Activated gamma-delta T cell (primary cell): ENCODE results near the gene ITM2B.
"Not testable (repeated sequence)": the region's sequence is repeated elsewhere in the genome, so short reads cannot be mapped to it uniquely, and the experiment has no call there.

Experiments used
- DNase-seq: peaks from one replicate; lab custom pipeline; 2025; lab: John Stamatoyannopoulos, UW
- total RNA-seq, 2 donors: gene quantifications; one replicate each; lab custom pipeline; 2026; lab: John Stamatoyannopoulos, UW

Gene ITM2B
- total RNA-seq = 421 to 449 reads per million in 2 donors

DNA sequence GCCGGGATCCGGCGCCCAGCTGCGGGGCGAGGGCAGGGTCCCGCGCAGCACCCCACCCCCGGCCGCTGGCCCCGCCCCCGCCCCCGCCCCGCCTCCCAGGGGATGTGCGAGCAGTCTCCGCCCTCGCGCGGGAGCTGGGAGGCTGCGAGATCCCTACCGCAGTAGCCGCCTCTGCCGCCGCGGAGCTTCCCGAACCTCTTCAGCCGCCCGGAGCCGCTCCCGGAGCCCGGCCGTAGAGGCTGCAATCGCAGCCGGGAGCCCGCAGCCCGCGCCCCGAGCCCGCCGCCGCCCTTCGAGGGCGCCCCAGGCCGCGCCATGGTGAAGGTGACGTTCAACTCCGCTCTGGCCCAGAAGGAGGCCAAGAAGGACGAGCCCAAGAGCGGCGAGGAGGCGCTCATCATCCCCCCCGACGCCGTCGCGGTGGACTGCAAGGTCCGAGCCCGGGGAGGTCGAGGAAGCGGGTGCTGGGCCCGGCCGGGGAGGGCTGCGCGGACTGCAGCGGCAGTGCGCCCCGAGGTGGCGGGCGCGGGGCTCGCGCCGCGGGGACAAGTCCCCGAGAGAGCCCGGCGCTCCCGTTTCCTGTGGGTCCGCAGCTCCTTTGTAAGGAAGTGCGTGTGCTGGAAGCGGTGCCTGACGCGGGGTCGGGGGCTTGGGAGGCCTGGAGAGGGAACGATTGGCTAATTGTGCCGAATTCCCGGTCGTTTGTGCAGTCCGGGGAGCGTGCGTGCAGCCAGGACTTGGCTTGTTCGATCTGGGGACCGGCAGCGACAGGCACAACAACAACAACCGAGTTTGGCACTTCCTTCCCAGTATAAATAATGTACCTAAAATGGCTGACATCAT lies at the start of gene ITM2B:
Gene ITM2B (plus strand): TSS at position 161 of the 843 bp plus-strand sequence. CDS start 155 bp downstream, at position 316.
- peak; percentile 56 for DNase-seq

DNA sequence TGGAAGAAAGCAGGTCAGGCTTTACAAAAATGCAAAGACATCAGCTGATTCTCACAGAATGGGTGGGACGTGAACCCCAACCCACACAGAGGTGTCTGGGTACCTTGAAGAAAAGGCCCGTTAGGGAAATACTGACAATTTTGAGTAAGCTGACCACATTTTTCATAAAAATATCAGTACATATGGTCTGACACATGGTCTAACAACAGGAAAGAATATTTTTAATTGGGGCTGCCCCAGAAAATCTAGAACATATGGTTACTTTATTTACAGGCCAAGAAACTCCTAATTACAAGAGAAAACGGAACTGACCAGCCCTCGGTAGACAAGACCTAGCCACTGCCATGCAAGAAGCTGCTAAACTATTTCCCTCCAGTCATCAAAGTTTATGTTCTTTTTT lies 48.7 kb upstream of the ITM2B start:
- no peak for DNase-seq

DNA sequence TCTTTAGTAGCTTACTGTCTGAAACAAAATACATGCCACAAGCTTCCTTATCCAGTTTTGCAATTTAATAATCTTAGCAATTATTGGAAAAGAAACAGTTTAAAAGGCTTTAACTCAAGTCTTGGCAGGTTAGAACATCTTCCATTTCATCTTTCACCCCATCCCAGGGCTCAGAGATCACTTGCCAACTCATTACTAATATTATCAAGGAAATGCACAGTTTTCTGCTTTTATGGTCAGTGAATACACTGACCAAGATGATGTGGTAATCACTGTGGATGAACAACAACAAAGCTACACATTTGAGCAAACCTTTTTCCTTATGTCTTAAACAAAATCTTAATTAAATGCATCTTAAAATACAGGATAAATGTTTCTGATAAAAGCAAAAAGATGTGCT lies 48.0 kb upstream of the ITM2B start:
- DNase-seq = no peak

DNA sequence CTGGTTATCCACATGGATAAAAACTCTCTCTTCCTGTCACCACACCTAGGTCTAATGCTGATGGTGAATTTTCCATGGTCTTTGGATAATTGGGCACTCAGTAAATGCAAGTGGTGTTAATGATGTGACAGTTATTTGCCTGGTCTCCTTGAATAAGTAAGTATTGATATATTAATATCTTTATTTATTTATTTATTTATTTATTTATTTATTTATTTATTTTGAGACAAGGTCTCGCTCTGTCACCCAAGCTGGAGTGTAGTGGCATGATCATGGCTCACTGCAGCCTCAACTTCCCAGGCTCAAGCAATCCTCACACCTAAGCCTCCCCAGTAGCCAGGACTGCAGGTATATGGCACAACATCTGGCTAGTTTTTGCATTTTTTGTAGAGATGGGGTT lies 46.3 kb upstream of the ITM2B start:
- DNase-seq = no peak

DNA sequence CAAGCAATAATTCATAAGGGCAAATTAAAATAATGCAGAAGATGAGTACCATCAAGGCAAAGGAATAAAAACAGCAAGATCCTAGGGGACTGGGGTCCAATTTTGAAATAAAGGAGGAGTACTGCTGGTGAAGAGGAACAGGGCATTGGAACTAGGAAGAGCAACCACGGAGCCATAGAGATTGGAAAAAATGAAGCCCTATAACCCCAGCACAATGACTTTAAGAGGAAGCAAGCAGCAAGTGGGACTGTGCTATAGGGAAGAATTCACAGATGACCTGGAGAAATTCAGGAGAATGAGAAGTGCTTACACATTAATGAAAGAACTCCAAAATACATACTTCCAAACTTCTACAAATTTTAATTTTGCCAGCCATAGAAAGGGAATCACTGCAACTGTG lies 44.9 kb upstream of the ITM2B start:
- DNase-seq = no peak

DNA sequence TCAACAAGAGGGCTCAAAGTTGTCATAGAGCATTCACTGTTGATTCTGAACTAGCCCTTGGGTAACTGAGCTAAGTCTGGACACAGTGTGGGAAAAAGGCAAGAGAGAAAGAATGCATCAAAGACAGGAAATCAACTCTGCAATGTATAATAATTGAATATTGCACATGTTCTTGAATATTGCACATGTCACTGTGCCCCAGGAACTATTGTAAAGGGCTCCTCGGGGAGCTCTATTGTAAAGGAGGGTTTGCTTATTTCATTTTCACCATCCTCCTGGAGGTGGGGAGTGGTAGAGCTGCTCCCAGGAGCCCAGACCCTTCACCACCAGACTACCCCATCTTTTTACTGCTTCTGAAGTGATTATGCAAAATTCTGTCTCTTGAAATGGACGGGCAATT lies 44.4 kb upstream of the ITM2B start:
- no peak for DNase-seq

DNA sequence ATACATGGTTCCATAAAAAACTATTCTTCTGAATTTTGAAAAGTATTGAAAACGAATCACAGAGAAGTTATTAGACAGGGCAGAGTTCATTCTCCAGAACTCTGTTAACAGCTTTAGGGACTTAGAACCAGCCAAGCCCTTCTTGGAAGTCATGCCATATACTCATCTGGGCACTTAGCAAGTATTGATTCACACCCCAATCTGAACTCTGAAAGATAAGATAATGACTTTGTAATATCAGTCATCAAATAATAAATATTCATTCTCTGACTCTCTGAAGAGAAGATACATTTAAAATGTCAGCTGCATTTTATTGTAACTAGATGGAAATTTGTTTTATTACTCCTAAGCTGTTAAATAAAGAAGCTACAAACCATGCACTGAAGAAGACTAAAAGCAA lies 43.8 kb upstream of the ITM2B start:
- no peak for DNase-seq

DNA sequence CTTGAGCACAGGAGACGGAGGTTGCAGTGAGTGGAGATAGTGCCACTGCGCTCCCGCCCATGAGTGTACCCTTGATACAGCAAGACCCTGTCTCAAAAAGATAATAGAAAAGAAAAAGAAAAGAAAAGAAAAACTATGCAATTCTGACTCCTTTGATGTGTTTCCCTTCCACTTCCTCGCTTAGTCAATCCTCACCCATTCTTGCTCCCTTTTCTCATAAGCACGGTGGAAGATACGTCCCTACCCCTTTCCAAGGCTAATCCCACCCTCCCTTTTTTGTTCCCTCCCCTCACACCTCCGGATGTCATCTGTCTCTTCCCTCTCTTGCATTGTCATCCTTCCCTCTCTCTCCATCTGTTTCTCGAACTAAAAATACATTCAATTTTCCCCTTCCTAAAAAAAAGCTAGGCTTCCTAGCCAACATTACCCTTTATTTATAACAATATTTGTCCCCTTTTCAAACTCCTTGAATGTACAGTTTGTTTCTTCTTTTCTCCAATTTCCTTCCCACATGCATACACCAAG lies 40.5 kb upstream of the ITM2B start:
- DNase-seq = no peak

DNA sequence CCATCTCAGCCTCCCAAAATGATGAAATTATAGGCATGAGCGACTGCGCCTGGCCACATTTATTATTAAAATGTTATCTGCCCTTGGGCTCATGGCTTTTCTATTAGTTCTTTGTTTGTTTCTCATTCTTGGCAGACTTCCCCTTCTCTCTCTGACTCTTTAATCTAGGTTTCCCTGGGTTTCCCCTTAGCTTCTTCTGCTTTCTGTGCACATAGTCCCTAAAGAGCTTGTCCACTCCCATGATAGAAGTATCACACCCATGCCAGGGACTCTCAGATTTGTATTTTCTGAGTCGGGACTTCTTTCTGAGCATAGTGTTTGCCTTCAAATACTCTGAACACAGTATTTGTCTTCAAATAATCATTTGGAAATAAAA lies 38.6 kb upstream of the ITM2B start:
- no peak for DNase-seq

DNA sequence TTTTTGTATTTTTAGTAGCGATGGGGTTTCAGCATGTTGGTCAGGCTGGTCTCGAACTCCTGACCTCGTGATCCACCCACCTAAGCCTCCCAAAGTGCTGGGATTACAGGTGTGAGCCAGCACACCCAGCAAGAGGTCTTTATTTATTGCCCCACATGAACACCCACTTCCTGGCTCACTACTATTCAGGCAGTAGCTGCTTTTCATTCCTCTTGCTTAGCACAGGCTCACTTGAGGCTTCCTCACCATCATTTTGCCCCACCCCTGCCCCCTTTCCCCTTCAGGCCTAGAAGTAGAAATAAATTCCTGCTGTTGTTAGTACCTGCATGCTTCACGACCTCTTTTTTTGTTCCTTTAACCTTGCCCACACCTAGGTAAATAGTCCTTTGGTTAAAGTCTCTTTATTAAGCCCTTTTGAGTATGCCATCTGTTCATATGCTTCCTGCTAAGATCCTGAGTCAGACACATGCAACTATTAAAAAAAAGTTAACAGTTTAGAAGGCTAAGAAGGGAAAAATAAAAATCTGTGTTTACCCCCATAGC lies 33.5 kb upstream of the ITM2B start:
- no peak for DNase-seq

DNA sequence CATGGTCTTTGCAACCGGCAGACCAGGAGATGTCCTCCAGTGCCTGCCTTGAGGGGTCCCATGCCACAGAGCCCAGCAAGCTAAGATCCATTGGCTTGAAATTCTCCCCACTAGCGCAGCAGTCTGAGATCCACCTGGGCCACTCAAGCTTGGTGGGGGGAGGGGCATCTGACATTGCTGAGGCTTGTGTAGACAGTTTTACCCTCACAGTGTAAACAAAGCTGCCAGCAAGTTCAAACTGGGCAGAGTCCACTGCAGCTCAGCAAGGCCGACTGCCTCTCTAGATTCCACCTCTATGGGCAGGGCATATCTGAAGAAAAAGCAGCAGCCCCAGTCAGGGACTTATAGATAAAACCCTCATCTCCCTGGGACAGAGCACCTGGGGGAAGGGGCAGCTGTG lies 32.0 kb upstream of the ITM2B start:
- no peak for DNase-seq

DNA sequence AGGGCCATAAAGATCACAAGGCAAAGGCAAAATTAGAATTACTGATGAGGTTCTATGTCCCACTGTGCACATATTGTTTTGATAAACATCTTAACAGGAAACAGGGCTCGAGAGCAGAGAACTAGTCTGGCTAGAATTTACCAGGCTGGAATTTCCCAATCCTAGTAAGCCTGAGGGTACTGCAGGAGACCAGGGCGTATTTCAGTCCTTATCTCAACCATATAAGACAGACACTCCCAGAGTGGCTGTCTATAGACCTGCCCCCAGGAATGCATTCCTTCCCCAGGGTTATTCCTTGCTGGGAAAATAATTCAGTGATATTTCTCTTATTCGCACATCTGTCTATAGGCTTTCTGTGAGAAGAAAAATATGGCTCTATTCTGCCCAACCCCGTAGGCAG lies 25.8 kb upstream of the ITM2B start:
- not testable (repeated sequence) for DNase-seq

DNA sequence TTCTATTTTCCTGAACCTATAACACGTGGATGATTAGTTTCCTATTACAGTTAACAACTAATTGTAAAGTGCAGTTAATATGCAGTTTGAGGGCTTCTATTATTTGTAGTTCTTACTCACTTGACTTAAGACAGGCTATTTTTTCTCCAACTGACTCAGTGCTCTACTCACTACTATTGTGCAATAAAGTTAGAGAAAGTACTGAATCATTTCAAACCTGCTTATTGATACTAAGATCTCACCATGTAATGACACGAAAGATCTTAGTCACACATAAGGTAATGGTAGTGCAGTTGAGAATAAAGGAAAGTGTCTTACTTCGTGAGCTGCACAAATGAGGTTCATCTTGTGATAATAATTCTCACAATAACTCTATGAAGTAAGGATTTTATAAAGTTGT lies 22.8 kb upstream of the ITM2B start:
- no peak for DNase-seq

DNA sequence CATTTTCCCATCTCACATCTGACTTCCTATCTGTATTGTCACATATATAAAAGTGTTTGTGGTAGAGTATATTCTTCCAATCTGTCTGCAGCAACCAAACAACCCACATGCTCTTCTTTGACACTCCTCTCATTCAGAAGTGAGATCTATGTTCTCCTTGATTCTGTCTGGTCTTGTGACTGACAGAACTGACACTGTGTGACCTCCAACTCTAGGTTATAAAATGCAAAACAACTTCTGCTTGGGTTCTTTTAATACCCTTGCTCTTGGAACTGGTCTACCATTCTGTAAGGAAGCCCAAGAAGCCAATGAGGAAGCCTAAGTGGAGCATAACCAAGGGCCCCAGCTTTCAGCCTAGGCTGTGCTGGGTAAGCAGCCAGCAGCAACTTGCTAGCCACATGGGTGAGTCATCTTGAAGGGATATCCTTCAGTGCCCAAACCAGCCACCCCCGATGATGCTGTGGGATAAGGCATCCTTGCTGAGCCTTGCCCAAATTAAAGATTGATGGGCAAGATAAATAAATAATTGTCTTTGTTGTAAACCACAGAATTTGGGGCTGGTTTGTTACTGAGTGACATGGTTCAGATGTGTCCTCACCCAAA lies 18.4 kb upstream of the ITM2B start:
- no peak for DNase-seq

DNA sequence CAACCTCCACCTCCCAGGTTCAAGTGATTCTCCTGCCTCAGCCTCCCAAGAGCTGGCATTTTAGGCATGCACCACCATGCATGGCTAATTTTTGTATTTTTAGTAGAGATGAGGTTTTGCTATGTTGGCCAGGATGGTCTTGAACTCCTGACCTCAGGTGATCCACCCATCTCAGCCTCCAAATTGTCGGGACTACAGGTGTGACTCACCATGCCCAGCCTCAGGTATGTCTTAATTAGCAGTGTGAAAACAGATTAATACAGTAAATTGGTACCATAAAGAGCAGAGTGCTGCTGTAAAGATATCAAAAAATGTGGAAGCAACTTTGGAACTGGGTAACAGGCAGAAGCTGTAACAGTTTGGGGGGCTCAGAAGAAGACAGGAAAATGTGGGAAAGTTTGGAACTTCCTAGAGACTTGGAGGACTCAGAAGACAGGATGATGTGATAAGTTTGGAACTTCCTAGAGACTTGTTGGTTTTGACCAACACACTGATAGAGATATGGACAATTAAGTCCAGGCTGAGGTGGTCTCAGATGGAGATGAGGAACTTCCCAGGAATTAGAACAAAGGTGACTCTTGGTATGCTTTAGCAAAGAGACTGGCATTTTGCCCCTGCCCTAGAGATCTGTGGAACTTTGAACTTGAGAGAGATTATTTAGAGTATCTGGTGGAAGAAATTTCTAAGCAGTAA lies 17.3 kb upstream of the ITM2B start:
- not testable (repeated sequence) for DNase-seq

DNA sequence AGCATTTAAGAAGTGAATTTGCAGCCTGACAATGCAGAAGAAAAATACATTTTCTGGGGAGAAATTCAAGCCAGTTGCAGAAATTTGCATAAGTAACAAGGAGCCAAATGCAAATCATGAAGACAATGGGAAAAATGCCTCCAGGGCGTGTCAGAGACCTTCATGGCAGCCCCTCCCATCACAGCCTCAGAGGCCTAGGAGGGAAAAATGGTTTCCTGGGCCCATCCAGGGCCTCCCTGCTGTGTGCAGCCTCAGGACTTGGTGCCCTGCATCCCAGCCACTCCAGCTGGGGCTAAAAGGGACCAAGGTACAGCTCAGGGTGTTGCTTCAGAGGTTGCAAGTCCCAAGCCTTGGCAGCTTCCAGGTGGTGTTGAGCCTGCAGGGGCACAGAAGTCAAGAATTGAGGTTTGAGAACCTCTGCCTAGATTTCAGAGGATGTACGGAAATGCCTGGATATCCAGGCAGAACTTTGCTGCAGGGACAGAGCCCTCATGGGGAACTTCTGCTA lies 16.7 kb upstream of the ITM2B start:
- no peak for DNase-seq

DNA sequence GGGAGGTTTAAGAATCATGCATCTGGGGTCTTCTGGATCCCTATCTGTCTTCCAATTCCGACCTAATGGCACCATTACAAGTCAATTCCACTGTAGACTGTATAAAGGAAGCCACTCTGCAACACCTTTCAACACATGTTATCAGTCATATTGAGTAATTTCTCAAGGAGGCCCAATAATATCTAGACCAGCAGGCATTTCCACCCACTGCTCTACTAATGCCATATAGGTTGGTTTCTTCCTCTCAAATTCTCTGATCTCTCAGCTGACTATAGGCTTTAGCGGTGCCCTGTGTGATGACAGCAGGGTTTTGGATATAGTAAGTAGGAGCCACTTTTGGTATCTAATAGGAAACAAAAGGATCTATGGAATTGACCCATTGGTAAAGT lies 12.4 kb upstream of the ITM2B start:
- no peak for DNase-seq

DNA sequence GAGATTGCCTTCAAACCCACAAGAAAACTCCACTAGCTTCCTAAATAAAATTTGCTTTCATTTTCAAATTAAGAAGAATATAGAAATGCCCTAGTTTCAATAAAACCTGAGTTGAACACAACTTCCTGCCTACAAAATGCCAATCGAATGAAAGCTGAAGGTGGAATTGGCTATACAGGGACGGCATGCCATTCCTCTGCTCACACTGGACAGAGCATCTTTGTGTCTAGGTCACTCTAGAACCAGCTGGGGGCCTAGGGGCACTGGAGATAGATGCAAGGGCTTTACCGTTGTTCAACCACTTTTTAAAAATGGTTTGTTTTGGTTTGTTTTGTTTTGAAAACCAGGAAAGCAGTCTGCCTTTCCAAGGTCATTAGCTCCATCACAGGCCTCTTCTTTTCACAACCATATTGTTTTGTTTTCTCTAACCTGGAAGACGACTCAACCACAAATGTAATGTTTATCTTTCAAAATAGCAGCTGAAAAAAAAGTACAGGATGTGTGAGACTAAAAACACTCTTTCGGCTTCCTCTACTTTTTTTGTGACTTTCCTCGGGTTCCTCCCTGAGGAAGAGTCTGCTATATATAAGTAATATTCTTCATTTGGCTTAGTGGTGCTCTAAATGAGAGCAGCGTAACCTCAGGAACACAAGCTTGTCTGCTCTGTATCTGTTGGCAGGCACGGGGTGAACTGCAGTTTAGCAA lies 11.9 kb upstream of the ITM2B start:
- no peak for DNase-seq

DNA sequence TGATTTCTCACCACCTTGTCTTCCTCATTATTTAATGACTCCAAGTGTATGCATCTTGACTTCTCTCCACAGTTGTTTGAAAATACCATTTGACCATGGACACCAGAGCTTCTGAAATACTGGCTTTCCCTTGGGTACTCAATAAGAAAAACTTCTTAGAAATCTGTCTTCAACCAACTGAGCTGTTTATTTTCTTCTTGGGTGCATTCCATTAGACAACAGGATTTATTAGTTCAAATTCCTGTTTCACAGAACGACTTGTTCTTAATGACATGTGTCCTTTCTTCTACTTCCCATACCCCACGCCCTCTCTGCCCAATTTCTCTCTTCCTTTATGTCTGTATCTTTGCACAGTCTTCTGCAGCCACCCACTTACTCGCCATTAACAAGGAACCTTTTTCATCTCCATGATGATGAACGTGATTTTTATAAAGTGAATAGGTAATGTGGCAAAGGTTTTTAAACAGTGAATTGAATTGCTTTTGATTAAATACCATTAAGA lies 11.3 kb upstream of the ITM2B start:
- no peak for DNase-seq

DNA sequence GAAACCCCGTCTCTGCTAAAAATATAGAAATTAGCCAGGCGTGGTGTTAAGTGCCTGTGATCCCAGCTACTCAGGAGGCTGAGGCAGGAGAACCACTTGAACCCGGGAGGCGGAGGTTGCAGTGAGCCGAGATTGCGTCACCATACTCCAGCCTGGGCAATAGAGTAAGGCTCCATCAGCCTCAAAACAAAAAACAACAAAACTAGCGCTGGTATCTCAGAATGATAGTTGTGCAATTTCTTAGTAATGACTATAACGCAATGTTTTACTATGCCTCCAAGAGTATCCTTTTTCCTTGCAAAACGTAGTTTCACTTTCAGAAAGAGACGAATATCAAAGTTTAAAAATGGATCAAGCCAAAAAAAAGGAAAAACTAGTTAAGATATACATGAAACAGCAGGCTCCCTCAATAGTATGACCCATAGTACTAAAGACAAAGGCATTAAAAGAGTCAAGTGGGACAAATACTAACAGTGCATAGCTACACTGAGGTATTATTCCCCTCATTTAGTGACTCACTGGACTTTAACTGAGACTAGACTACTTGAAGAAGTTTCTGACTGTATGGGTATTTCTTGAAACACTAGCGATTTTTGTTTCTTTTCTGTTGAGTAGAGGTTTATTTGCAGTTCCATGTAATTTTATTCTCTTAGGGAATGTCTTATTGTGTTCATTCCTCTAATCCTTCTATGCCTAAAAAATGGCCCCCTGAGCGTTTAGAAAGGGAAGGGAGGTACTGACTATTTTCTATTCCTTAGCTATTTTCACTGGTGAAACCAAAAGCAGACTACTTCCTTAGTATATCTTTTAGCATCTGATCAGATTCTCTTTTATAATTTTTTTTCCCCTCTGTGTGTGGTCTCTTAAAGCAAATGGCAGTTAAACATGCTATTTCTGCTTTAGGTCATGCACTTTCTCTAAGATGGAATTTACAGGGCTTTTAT lies 10.4 kb upstream of the ITM2B start:
- DNase-seq = no peak
